B cell (primary cell): Measurements from ENCODE around the gene SLC66A1. TPM values are rescaled to one million over a fixed set of nuclear protein-coding genes. Genes with fewer than 3 reads are reported as not detected.
A peak's percentile ranks its signal among the peaks of the same experiment; 100 is the strongest.

Source experiments
- ATAC-seq: fragments of 200-7000 bp; cut with Tn5 transposase; one replicate; pipeline ENCODE4 v1.10.0; 2021; ENCODE audit warnings: low read depth, mild to moderate bottlenecking, moderate number of reproducible peaks, moderate library complexity
- CTCF ChIA-PET: fragments of 350-600 bp; sonication (Branson Sonifier 250); formaldehyde crosslinking; loops from one replicate; lab custom pipeline; 2021; ENCODE audit warnings: antibody characterized with exemption, inconsistent platforms; lab: Charles Lee
- POLR2A ChIA-PET: fragments of 350-600 bp; sonication (Branson Sonifier 250); formaldehyde crosslinking; loops from one replicate; lab custom pipeline; 2021; ENCODE audit warnings: antibody characterized with exemption; lab: Charles Lee
- DNase-seq: peaks from one replicate; pipeline ENCODE4 v3.0.0; 2013
- H2AFZ ChIP-seq: 2 replicates; pipeline ENCODE4 v1.6.1; 2012; ENCODE audit warnings: mild to moderate bottlenecking, low read depth, low read length; ENCODE audit not compliant: insufficient read depth, poor library complexity, severe bottlenecking
- H3K27ac ChIP-seq, 2 donors: 1 replicate in 1 of 2; 2 replicates in 1 of 2; pipeline ENCODE4 v1.5.1; 2012 to 2013; ENCODE audit warnings: low read length in 2 of 2, mild to moderate bottlenecking in 2 of 2, moderate library complexity in 1 of 2
- H3K27me3 ChIP-seq, 4 experiments: fragments of 200-600 bp in 1 of 4; sonication (generic) in 1 of 4; replicated peaks in 1 of 4; 1 replicate in 2 of 4; 2 replicates in 2 of 4; pipeline versions ENCODE4 v1.6.1 to v1.7.0; 2013 to 2016; ENCODE audit warnings: low read length in 3 of 4, mild to moderate bottlenecking in 2 of 4, mixed read lengths in 1 of 4, moderate library complexity in 1 of 4; ENCODE audit not compliant: insufficient read depth in 4 of 4, control insufficient read depth in 3 of 4; ENCODE audit errors: control extremely low read depth in 1 of 4
- H3K36me3 ChIP-seq, 2 experiments: replicated peaks in 1 of 2; 1 replicate in 1 of 2; 2 replicates in 1 of 2; pipeline versions ENCODE4 v1.6.1 to v1.7.1; 2013; ENCODE audit warnings: low read length in 1 of 2; ENCODE audit not compliant: insufficient read depth in 2 of 2, control insufficient read depth in 1 of 2; ENCODE audit errors: control extremely low read depth in 1 of 2, extremely low read depth in 1 of 2
- H3K4me1 ChIP-seq, 2 donors: fragments of 200-600 bp in 1 of 2; sonication (generic) in 1 of 2; 1 replicate in 1 of 2; 2 replicates in 1 of 2; pipeline versions ENCODE4 v1.5.1 to v1.6.1; 2013 to 2017; ENCODE audit warnings: low read length in 2 of 2; ENCODE audit not compliant: control insufficient read depth in 2 of 2, insufficient read depth in 2 of 2
- H3K4me2 ChIP-seq: replicated peaks from 2 replicates; pipeline ENCODE3; 2012; ENCODE audit warnings: mild to moderate bottlenecking, low read depth, low read length; ENCODE audit not compliant: poor library complexity, severe bottlenecking
- H3K4me3 ChIP-seq, 5 experiments: fragments of 200-600 bp in 1 of 5; sonication (generic) in 1 of 5; 1 replicate in 3 of 5; 2 replicates in 2 of 5; pipeline versions ENCODE4 v1.5.1 to v1.7.0; 2011 to 2016; ENCODE audit warnings: low read length in 4 of 5, mild to moderate bottlenecking in 4 of 5, low read depth in 2 of 5, control low read depth in 1 of 5, moderate library complexity in 1 of 5; ENCODE audit not compliant: insufficient read depth in 1 of 5; ENCODE audit errors: control extremely low read depth in 1 of 5, extremely low read depth in 1 of 5
- H3K79me2 ChIP-seq: fragments of 200-600 bp; sonication (generic); one replicate; pipeline ENCODE4 v1.6.0; 2016; ENCODE audit warnings: low read length; ENCODE audit not compliant: control insufficient read depth, insufficient read depth
- H3K9ac ChIP-seq: fragments of 200-600 bp; sonication (generic); 2 replicates; pipeline ENCODE4 v1.6.1; 2017; ENCODE audit warnings: mild to moderate bottlenecking, low read length, moderate library complexity
- H3K9me3 ChIP-seq, 3 donors: one replicate each; pipeline versions ENCODE4 v1.6.1 to v1.7.1; 2013; ENCODE audit warnings: low read length in 2 of 3; ENCODE audit not compliant: control insufficient read depth in 2 of 3, insufficient read depth in 1 of 3; ENCODE audit errors: control extremely low read depth in 1 of 3
- H4K20me1 ChIP-seq: 2 replicates; pipeline ENCODE4 v1.6.0; 2012; ENCODE audit warnings: mild to moderate bottlenecking, low read length; ENCODE audit not compliant: insufficient read depth, control insufficient read depth, poor library complexity, severe bottlenecking
- H3K27ac Mint-ChIP-seq: one replicate; pipeline ENCODE4 v1.8.0; 2021; ENCODE audit warnings: mixed read lengths
- H3K27me3 Mint-ChIP-seq: one replicate; pipeline ENCODE4 v1.8.0; 2021; ENCODE audit warnings: mixed read lengths
- H3K4me1 Mint-ChIP-seq: one replicate; pipeline ENCODE4 v1.8.0; 2021; ENCODE audit warnings: mixed read lengths
- H3K4me3 Mint-ChIP-seq: one replicate; pipeline ENCODE4 v1.8.0; 2021; ENCODE audit warnings: mixed read lengths
- H3K9me3 Mint-ChIP-seq: one replicate; pipeline ENCODE4 v1.8.0; 2022; ENCODE audit warnings: mixed read lengths; ENCODE audit not compliant: insufficient read depth
- CTCF ChIP-seq: fragments of 200-600 bp; IDR thresholded peaks from one replicate; pipeline ENCODE4 v1.8.0; 2022; ENCODE audit warnings: antibody characterized with exemption, mild to moderate bottlenecking
- EZH2 ChIP-seq: IDR thresholded peaks from 2 replicates; pipeline ENCODE4 v1.6.1; 2012; ENCODE audit warnings: borderline replicate concordance, low read depth, mild to moderate bottlenecking, moderate library complexity, low read length; ENCODE audit not compliant: insufficient read depth, poor library complexity, severe bottlenecking
- WGBS: methylation state at CpG from one replicate; pipeline ENCODE4 v1.1.5; 2013; ENCODE audit warnings: missing lambda C conversion rate; ENCODE audit not compliant: insufficient coverage; 5-methylcytosine and 5-hydroxymethylcytosine counted together
- intact Hi-C: fragments of 100-400 bp; cut with micrococcal nuclease; formaldehyde crosslinking; loops from one replicate; pipeline ENCODE4 v1.10.0; 2022
- polyA plus RNA-seq: library from polyadenylated mRNA; depleted of rRNA; stranded (reverse); fragments of >200 nt; gene quantifications from 2 replicates; pipeline ENCODE4 v1.2.3, GENCODE V29; 2012
- total RNA-seq, 2 donors: library from RNA; stranded (reverse); fragments of 120-200 nt in 1 of 2; gene quantifications; 1 replicate in 1 of 2; 2 replicates in 1 of 2; pipeline versions ENCODE4 v1.2.3 to v1.2.4, GENCODE V29; 2013 to 2022

Gene SLC66A1
- total and polyA plus RNA-seq, 2 donors (not counting 1 experiment from before 2014, with no cell fraction given) = 24.4 to 26.8 TPM

- no peak for ATAC-seq
- intact Hi-C loops = loop anchor here (1.0 to 5.0 kb wide), 2 partner anchors 49 to 239 kb away; no protein-coding TSS in a partner anchor
- peaks cover 0 to 69% of the 10 kb centered on the region in 2 experiments for H3K36me3 ChIP-seq
- no peaks in the 10 kb centered on the region for H3K79me2 ChIP-seq
- H3K4me1 ChIP-seq = peaks cover 0 to 6% of the 10 kb centered on the region in 2 donors
- peaks cover 38% of the 10 kb centered on the region for H4K20me1 ChIP-seq
- Mint-ChIP-seq H3K27me3 (no peaks in the 10 kb centered on the region), H3K9me3 (no peaks in the 10 kb centered on the region), H3K27ac (no peak overlapping the region), H3K4me1 (peaks cover 9% of the 10 kb centered on the region), H3K4me3 (no peak overlapping the region)
- WGBS = 95% methylated on average over 20 of the region's 20 CpGs
- no peak overlapping the region for H2AFZ ChIP-seq
- H3K4me2 ChIP-seq = no peak overlapping the region
- H3K27me3 ChIP-seq = no peaks in the 10 kb centered on the region
- H3K9ac ChIP-seq = no peak overlapping the region
- H3K4me3 ChIP-seq = no peak overlapping the region
- TF ChIP-seq EZH2 (no peak), CTCF (no peak)
- CTCF ChIA-PET = interaction anchor here (0.9 to 3.7 kb wide), 12 partner anchors 10 to 318 kb away, joined by 3 to 50 read pairs (median 4); no protein-coding TSS in a partner anchor
- no peak overlapping the region for H3K27ac ChIP-seq
- no peaks in the 10 kb centered on the region for H3K9me3 ChIP-seq
- POLR2A ChIA-PET = interaction anchor here (0.5 kb wide), 1 partner anchor 146 kb away, joined by 3 read pairs; no protein-coding TSS in a partner anchor
- no peak for DNase-seq
These were observed 31.7 kb downstream of the SLC66A1 start for GRCh38 chr1:19343617-19344350.

GRCh38 chr1:19344372-19344810 is 32.3 kb downstream of the SLC66A1 start:
- Histone ChIP-seq H4K20me1 (peaks cover 38% of the 10 kb centered on the region), H3K4me1 (peaks cover 0 to 6% of the 10 kb centered on the region in 2 donors), H2AFZ (no peak overlapping the region), H3K27me3 (no peaks in the 10 kb centered on the region), H3K27ac (no peak overlapping the region), H3K4me3 (no peak overlapping the region), H3K9ac (no peak overlapping the region), H3K79me2 (no peaks in the 10 kb centered on the region), H3K4me2 (no peak overlapping the region), H3K9me3 (no peaks in the 10 kb centered on the region), H3K36me3 (peaks cover 0 to 69% of the 10 kb centered on the region in 2 experiments)
- peaks cover 11% of the 10 kb centered on the region for H3K4me1 Mint-ChIP-seq
- no peaks in the 10 kb centered on the region for H3K27me3 Mint-ChIP-seq
- intact Hi-C loops = loop anchor here (1.0 to 5.0 kb wide), 2 partner anchors 48 to 238 kb away; no protein-coding TSS in a partner anchor
- ChIA-PET CTCF (interaction anchor here (0.9 to 3.7 kb wide), 11 partner anchors 10 to 318 kb away, joined by 3 to 50 read pairs (median 4); no protein-coding TSS in a partner anchor), POLR2A (no interaction called here)
- H3K4me3 Mint-ChIP-seq = no peak overlapping the region
- no peak for TF ChIP-seq EZH2
- peak; percentile 82 for TF ChIP-seq CTCF
- H3K9me3 Mint-ChIP-seq = no peaks in the 10 kb centered on the region
- no peak overlapping the region for H3K27ac Mint-ChIP-seq
- 75% methylated on average over 12 of the region's 12 CpGs for WGBS
- ATAC-seq (peak; percentile 63), DNase-seq (peak; percentile 56)
